ENCODE results near the gene DSC3. TPM values are rescaled to one million over a fixed set of nuclear protein-coding genes. Genes with fewer than 3 reads are reported as not detected.

Gene DSC3
- total RNA-seq, 1 experiment from 2014 or later: 0.61 TPM

GRCh38 chr18:30989141-30989540 is 53.4 kb downstream of the DSC3 start:
- Mint-ChIP-seq H3K27me3 (ENCODE audit: low read depth) (no peaks in the 10 kb centered on the region), H3K4me1 (peaks cover 5 to 8% of the 10 kb centered on the region in 2 experiments), H3K9me3 (no peaks in the 10 kb centered on the region), H3K36me3 (ENCODE audit: insufficient read depth in 1 of 3, low read depth in 3 of 3) (no peaks in the 10 kb centered on the region), H3K4me3 (no peak overlapping the region), H3K27ac (no peak overlapping the region)
- no peak for TF ChIP-seq CTCF (conservative IDR thresholded peaks at IDR 0.05)
- Histone ChIP-seq H3T11ph (ENCODE audit: low read length) (no peak overlapping the region), H4K20me1 (ENCODE audit: control insufficient read depth, insufficient read depth, insufficient read length) (no peaks in the 10 kb centered on the region), H3K9ac (ENCODE audit: extremely low read depth, insufficient read length, low read length) (no peak overlapping the region), H3K56ac (ENCODE audit: insufficient read length, low read depth, low read length) (no peak overlapping the region), H3K79me1 (ENCODE audit: insufficient read depth, low read depth, low read length, poor library complexity, severe bottlenecking) (no peaks in the 10 kb centered on the region), H3K79me2 (ENCODE audit: insufficient read depth, low read length) (no peaks in the 10 kb centered on the region), H3K4ac (ENCODE audit: low read depth, low read length) (no peak overlapping the region), H3K14ac (ENCODE audit: insufficient read depth, low read length) (no peak overlapping the region), H2BK20ac (ENCODE audit: low read depth, low read length, poor library complexity, severe bottlenecking) (no peak overlapping the region), H2BK120ac (ENCODE audit: low read depth, low read length, poor library complexity, severe bottlenecking) (no peak overlapping the region), H3K18ac (ENCODE audit: insufficient read length, low read depth, low read length) (no peak overlapping the region), H3K27me3 (ENCODE audit: insufficient read depth, low read length) (no peaks in the 10 kb centered on the region), H3K23me2 (ENCODE audit: insufficient read length, low read depth, low read length, poor library complexity, severe bottlenecking) (no peaks in the 10 kb centered on the region), H4K91ac (ENCODE audit: insufficient read length, low read depth, low read length) (no peak overlapping the region), H2BK15ac (ENCODE audit: low read depth, low read length) (no peak overlapping the region), H3K4me1 (ENCODE audit: insufficient read depth, low read length) (no peaks in the 10 kb centered on the region), H3K4me2 (ENCODE audit: insufficient read depth, insufficient read length, low read length) (no peak overlapping the region), H3K27ac (ENCODE audit: insufficient read length, low read depth, low read length) (no peak overlapping the region), H3K23ac (ENCODE audit: insufficient read length, low read depth, low read length) (no peak overlapping the region), H4K8ac (replicated peaks; ENCODE audit: insufficient read length, low read depth, low read length) (no peak overlapping the region), H3K9me3 (ENCODE audit: control insufficient read depth, low read depth, low read length) (no peaks in the 10 kb centered on the region), H2AK5ac (ENCODE audit: insufficient read length, low read length) (no peak overlapping the region), H2BK12ac (ENCODE audit: insufficient read length, low read depth, low read length) (no peak overlapping the region), H2BK5ac (ENCODE audit: insufficient read length, low read length) (no peak overlapping the region), H4K5ac (ENCODE audit: insufficient read length, low read depth, low read length) (no peak overlapping the region), H2AFZ (ENCODE audit: low read length) (no peak overlapping the region)
- DNase-seq: no peak
- WGBS (ENCODE audit: extremely low coverage, insufficient read length, low lambda C conversion rate): no CpG with 5 or more reads among the region's 1 CpG

All from H9 (cell line).